HEK293 (cell line): Measurements from ENCODE around the gene DISC1.

ENCODE experiments used
- CTCF ChIA-PET: fragments of 350-600 bp; formaldehyde crosslinking; extraction: SDS; loops from one replicate; lab custom pipeline; 2021; ENCODE audit warnings: antibody characterized with exemption; lab: Yijun Ruan, JAX
- POLR2A ChIA-PET: fragments of 300-600 bp; formaldehyde crosslinking; extraction: SDS; loops from one replicate; lab custom pipeline; 2020; ENCODE audit warnings: antibody characterized with exemption, inconsistent platforms; lab: Yijun Ruan, JAX
- H3K27ac ChIP-seq: fragments of 200-500 bp; sonication (Bioruptor generic); 2 replicates; pipeline ENCODE4 v1.5.1; 2014; ENCODE audit warnings: low read depth, low read length, control low read depth, inconsistent platforms; ENCODE audit errors: extremely low read depth
- H3K36me3 ChIP-seq, 2 experiments: fragments of 200-500 bp in 1 of 2; sonication (Bioruptor generic) in 1 of 2; 1 replicate in 1 of 2; 2 replicates in 1 of 2; pipeline ENCODE4 v1.5.1; 2014 to 2017; ENCODE audit warnings: inconsistent platforms in 2 of 2, low read length in 2 of 2; ENCODE audit not compliant: control insufficient read depth in 2 of 2, insufficient read depth in 1 of 2
- H3K4me1 ChIP-seq: fragments of 200-500 bp; sonication (Bioruptor generic); 2 replicates; pipeline ENCODE4 v1.5.1; 2014; ENCODE audit warnings: mild to moderate bottlenecking, low read length, inconsistent platforms; ENCODE audit not compliant: control insufficient read depth, insufficient read depth
- H3K4me3 ChIP-seq: 2 replicates; pipeline ENCODE4 v1.5.1; 2011; ENCODE audit warnings: low read depth, mild to moderate bottlenecking, control low read depth, low read length, moderate library complexity
- H3K9me3 ChIP-seq: fragments of 200-500 bp; sonication (Bioruptor generic); 2 replicates; pipeline ENCODE4 v1.5.1; 2014; ENCODE audit warnings: low read depth, low read length, inconsistent platforms; ENCODE audit not compliant: control insufficient read depth, insufficient read depth
- GLI4 ChIP-seq: fragments of 450-650 bp; formaldehyde crosslinking; IDR thresholded peaks from 2 replicates; pipeline ENCODE4 v1.5.1; 2016; ENCODE audit warnings: missing biosample characterization, missing genetic modification characterization
- HIC1 ChIP-seq: fragments of 450-650 bp; formaldehyde crosslinking; IDR thresholded peaks from 2 replicates; pipeline ENCODE4 v1.5.1; 2016; ENCODE audit warnings: missing biosample characterization, missing genetic modification characterization
- HOXC10 ChIP-seq: sonication (generic); formaldehyde crosslinking; IDR thresholded peaks from 2 replicates; pipeline ENCODE4 v1.8.1; 2023; ENCODE audit warnings: mild to moderate bottlenecking, missing genetic modification reagents
- INSM2 ChIP-seq: fragments of 450-650 bp; formaldehyde crosslinking; IDR thresholded peaks from 2 replicates; pipeline ENCODE4 v1.5.1; 2016; ENCODE audit warnings: missing biosample characterization, missing genetic modification characterization
- KLF16 ChIP-seq: fragments of 450-650 bp; formaldehyde crosslinking; IDR thresholded peaks from 2 replicates; pipeline ENCODE4 v1.5.1; 2017; ENCODE audit warnings: missing biosample characterization, missing genetic modification characterization
- PRDM6 ChIP-seq: fragments of 450-650 bp; formaldehyde crosslinking; IDR thresholded peaks from 2 replicates; pipeline ENCODE4 v1.5.1; 2017; ENCODE audit warnings: missing biosample characterization, missing genetic modification characterization
- ZBTB1 ChIP-seq: fragments of 450-650 bp; formaldehyde crosslinking; IDR thresholded peaks from 2 replicates; pipeline ENCODE4 v1.5.1; 2016; ENCODE audit warnings: missing biosample characterization, missing genetic modification characterization
- ZBTB49 ChIP-seq: fragments of 450-650 bp; formaldehyde crosslinking; IDR thresholded peaks from 2 replicates; pipeline ENCODE4 v1.5.1; 2016; ENCODE audit warnings: missing biosample characterization, missing genetic modification characterization, low read depth
- ZBTB6 ChIP-seq: fragments of 450-650 bp; formaldehyde crosslinking; IDR thresholded peaks from 2 replicates; pipeline ENCODE4 v1.5.1; 2017; ENCODE audit warnings: missing biosample characterization, missing genetic modification characterization
- ZNF133 ChIP-seq: fragments of 450-650 bp; formaldehyde crosslinking; IDR thresholded peaks from 2 replicates; pipeline ENCODE4 v1.5.1; 2016; ENCODE audit warnings: missing biosample characterization, missing genetic modification characterization
- ZNF169 ChIP-seq: fragments of 450-650 bp; formaldehyde crosslinking; IDR thresholded peaks from 2 replicates; pipeline ENCODE4 v1.5.1; 2016; ENCODE audit warnings: missing biosample characterization, missing genetic modification characterization
- ZNF19 ChIP-seq: fragments of 450-650 bp; formaldehyde crosslinking; IDR thresholded peaks from 2 replicates; pipeline ENCODE4; 2016; ENCODE audit warnings: missing biosample characterization, missing genetic modification characterization, low read depth
- ZNF221 ChIP-seq: fragments of 450-650 bp; formaldehyde crosslinking; IDR thresholded peaks from 2 replicates; pipeline ENCODE4 v1.5.1; 2017; ENCODE audit warnings: missing biosample characterization, missing genetic modification characterization, borderline replicate concordance
- ZNF350 ChIP-seq: fragments of 450-650 bp; formaldehyde crosslinking; IDR thresholded peaks from 2 replicates; pipeline ENCODE4 v1.5.0; 2017; ENCODE audit warnings: missing biosample characterization, mild to moderate bottlenecking, missing genetic modification characterization
- ZNF362 ChIP-seq: fragments of 450-650 bp; formaldehyde crosslinking; IDR thresholded peaks from 2 replicates; pipeline ENCODE4 v1.5.1; 2016; ENCODE audit warnings: missing biosample characterization, missing genetic modification characterization
- ZNF521 ChIP-seq: fragments of 450-650 bp; formaldehyde crosslinking; IDR thresholded peaks from 2 replicates; pipeline ENCODE4 v1.5.1; 2017; ENCODE audit warnings: missing biosample characterization, mild to moderate bottlenecking, missing genetic modification characterization
- ZNF624 ChIP-seq: fragments of 450-650 bp; formaldehyde crosslinking; IDR thresholded peaks from 2 replicates; pipeline ENCODE4 v1.5.1; 2017; ENCODE audit warnings: missing biosample characterization, missing genetic modification characterization
- ZNF670 ChIP-seq: fragments of 450-650 bp; formaldehyde crosslinking; IDR thresholded peaks from 2 replicates; pipeline ENCODE4 v1.5.1; 2016; ENCODE audit warnings: missing biosample characterization, missing genetic modification characterization, low read depth
- ZNF747 ChIP-seq: fragments of 450-650 bp; formaldehyde crosslinking; IDR thresholded peaks from 2 replicates; pipeline ENCODE4 v1.5.1; 2016; ENCODE audit warnings: missing biosample characterization, missing genetic modification characterization
- ZXDB ChIP-seq: fragments of 450-650 bp; formaldehyde crosslinking; IDR thresholded peaks from 2 replicates; pipeline ENCODE4 v1.5.1; 2016; ENCODE audit warnings: missing biosample characterization, missing genetic modification characterization

DISC1 gene

GRCh38 chr1:232046451-232047306 lies 420.1 kb downstream of the DISC1 start:
- POLR2A ChIA-PET, result no interaction called here
- CTCF ChIA-PET, result interaction anchor here (0.7 to 0.8 kb wide), 2 partner anchors 250 to 392 kb away, joined by 3 read pairs; no protein-coding TSS in a partner anchor
- H3K27ac ChIP-seq, result no peak overlapping the region

GRCh38 chr1:232047473-232047872 lies 420.9 kb downstream of the DISC1 start:
- Histone ChIP-seq H3K4me1 (no peaks in the 10 kb centered on the region), H3K36me3 (no peaks in the 10 kb centered on the region), H3K27ac (no peak overlapping the region), H3K4me3 (no peak overlapping the region), H3K9me3 (no peaks in the 10 kb centered on the region)
- CTCF ChIA-PET, result interaction anchor here (0.7 to 1.3 kb wide), 5 partner anchors 20 to 391 kb away, joined by 3 to 5 read pairs (median 3); no protein-coding TSS in a partner anchor
- TF ChIP-seq KLF16 (tag by site-specific recombination), result no peak
- POLR2A ChIA-PET, result no interaction called here

More at GRCh38 chr1:232046451-232047306, 420.1 kb downstream of the DISC1 start:
- Histone ChIP-seq H3K36me3 (no peaks in the 10 kb centered on the region), H3K9me3 (no peaks in the 10 kb centered on the region), H3K4me3 (no peak overlapping the region), H3K4me1 (no peaks in the 10 kb centered on the region)
- no peak for TF ChIP-seq ZNF350 (tag by site-specific recombination)
- TF ChIP-seq ZNF670 (tag by site-specific recombination), result no peak
- no peak for TF ChIP-seq ZNF221 (tag by site-specific recombination)
- no peak for TF ChIP-seq ZBTB6
- no peak for TF ChIP-seq HIC1 (tag by site-specific recombination)
- no peak for TF ChIP-seq ZBTB49 (tag by site-specific recombination)

- CTCF ChIA-PET, result interaction anchor here (0.9 to 1.3 kb wide), 2 partner anchors 13 to 21 kb away, joined by 4 to 5 read pairs; no protein-coding TSS in a partner anchor
- no peak overlapping the region for H3K27ac ChIP-seq
- POLR2A ChIA-PET, result interaction anchor here (0.6 kb wide), 1 partner anchor 1471 kb away, joined by 3 read pairs; no protein-coding TSS in a partner anchor
- H3K4me1 ChIP-seq, result no peaks in the 10 kb centered on the region
- H3K36me3 ChIP-seq, result no peaks in the 10 kb centered on the region
- H3K4me3 ChIP-seq, result no peak overlapping the region
- H3K9me3 ChIP-seq, result peaks cover 1% of the 10 kb centered on the region; the same call in 1 of the 2 replicates
- TF ChIP-seq ZNF747 (tag by site-specific recombination) (no peak), ZNF362 (no peak), ZBTB1 (no peak), ZNF521 (tag by site-specific recombination) (no peak), GLI4 (tag by site-specific recombination) (no peak), ZNF19 (no peak), PRDM6 (tag by site-specific recombination) (no peak), INSM2 (tag by site-specific recombination) (no peak), ZXDB (tag by site-specific recombination) (no peak), ZNF133 (tag by site-specific recombination) (no peak), HOXC10 (CRISPR knock-in tag) (no peak), ZNF169 (tag by site-specific recombination) (no peak), ZNF624 (no peak)
Observed at GRCh38 chr1:232048481-232048880, 421.9 kb downstream of the DISC1 start.
